Measurements from ENCODE around the gene CILP.
"Not testable (repeated sequence)": the region's sequence is repeated elsewhere in the genome, so short reads cannot be mapped to it uniquely, and the experiment has no call there.

CILP gene

DNA sequence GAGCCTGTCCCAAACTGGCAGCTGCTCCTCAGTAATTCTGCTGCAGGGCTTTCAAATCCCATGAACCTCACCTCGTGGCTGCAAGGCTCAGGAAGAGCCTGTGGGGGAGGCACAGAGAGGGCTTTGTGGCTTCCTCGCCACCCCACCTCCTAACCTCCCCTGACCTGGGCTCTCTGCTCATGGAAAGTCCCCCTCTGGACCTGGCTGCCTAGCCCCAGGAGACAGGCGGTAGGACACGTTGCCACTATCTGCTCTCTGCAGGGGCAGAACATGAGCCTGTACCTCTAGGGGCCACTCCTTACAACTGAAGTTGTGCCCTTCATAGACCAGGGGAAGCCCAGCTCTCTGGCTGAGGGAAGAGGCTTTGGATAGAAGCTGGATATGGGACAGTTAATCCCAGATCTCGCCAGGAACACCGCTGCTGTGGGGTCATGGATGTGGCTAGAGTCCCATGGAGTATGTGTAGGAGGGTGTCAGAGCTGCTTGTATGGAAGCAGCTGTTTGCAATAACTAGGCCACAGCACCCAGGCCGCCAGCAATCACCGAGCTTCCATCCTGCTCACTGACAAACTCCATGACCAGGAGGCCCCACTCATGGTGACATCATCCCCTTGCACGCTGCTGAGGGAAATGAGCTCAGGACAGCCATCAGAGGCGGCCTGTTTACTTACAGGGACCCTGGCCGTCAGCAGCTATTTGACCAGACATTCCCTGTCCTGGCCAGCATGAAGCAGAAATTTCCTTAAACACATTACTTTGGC lies 34.0 kb upstream of the CILP start:
- H3K4me3 ChIP-seq (ENCODE audit: low read depth, low read length), result no peak overlapping the region
- TF ChIP-seq, protein P1, sequence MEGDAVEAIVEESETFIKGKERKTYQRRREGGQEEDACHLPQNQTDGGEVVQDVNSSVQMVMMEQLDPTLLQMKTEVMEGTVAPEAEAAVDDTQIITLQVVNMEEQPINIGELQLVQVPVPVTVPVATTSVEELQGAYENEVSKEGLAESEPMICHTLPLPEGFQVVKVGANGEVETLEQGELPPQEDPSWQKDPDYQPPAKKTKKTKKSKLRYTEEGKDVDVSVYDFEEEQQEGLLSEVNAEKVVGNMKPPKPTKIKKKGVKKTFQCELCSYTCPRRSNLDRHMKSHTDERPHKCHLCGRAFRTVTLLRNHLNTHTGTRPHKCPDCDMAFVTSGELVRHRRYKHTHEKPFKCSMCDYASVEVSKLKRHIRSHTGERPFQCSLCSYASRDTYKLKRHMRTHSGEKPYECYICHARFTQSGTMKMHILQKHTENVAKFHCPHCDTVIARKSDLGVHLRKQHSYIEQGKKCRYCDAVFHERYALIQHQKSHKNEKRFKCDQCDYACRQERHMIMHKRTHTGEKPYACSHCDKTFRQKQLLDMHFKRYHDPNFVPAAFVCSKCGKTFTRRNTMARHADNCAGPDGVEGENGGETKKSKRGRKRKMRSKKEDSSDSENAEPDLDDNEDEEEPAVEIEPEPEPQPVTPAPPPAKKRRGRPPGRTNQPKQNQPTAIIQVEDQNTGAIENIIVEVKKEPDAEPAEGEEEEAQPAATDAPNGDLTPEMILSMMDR (IDR thresholded peaks at IDR 0.05; ENCODE audit: low read depth, low read length, missing control alignments), result no peak
- DNase-seq (ENCODE audit: low read depth), result no peak
- in situ Hi-C loops (cut with HindIII; ENCODE audit: low sequenced_read_pairs), result no loop called here

DNA sequence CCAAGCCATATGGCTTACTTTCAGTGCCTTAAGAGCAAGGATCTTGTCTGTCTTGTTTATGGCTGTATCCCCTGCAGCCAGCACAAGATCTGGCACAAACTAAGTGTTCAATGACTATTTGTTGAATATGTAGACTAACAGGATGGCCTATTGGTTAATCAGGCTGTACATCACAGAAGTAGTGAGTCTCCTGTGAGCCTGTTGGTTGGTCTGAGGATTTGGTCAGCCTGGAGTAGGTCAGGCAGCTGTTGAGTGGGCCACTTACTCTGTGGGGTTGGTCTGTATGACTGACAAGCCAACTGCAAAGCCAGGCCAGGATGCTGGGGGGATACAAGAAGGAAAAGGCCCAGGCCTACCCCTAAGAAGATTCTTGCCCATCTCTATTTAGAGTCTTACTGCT lies 33.4 kb upstream of the CILP start:
- in situ Hi-C loops (cut with HindIII; ENCODE audit: low sequenced_read_pairs), result no loop called here

GRCh38 chr15:65236443-65236842 lies 25.2 kb upstream of the CILP start:
- DNase-seq (ENCODE audit: low read depth); in situ Hi-C loops (cut with HindIII; ENCODE audit: low sequenced_read_pairs): not testable (repeated sequence)

More for the DNA sequence above, 33.4 kb upstream of the CILP start:
- H3K4me3 ChIP-seq (ENCODE audit: low read depth, low read length), result no peak overlapping the region
- TF ChIP-seq, protein P1 (IDR thresholded peaks at IDR 0.05; ENCODE audit: low read depth, low read length, missing control alignments), result no peak
- no peak for DNase-seq (ENCODE audit: low read depth)

GRCh38 chr15:65233696-65234095 lies 22.4 kb upstream of the CILP start:
- in situ Hi-C loops (cut with HindIII; ENCODE audit: low sequenced_read_pairs), result no loop called here
- H3K4me3 ChIP-seq (ENCODE audit: low read depth, low read length), result no peak overlapping the region
- TF ChIP-seq, protein P1 (IDR thresholded peaks at IDR 0.05; ENCODE audit: low read depth, low read length, missing control alignments), result no peak
- no peak for DNase-seq (ENCODE audit: low read depth)

More at GRCh38 chr15:65236443-65236842, 25.2 kb upstream of the CILP start:
- H3K4me3 ChIP-seq (ENCODE audit: low read depth, low read length), result not testable (repeated sequence)

GRCh38 chr15:65232520-65232919 lies 21.2 kb upstream of the CILP start:
- DNase-seq (ENCODE audit: low read depth), result no peak
- TF ChIP-seq, protein P1 (IDR thresholded peaks at IDR 0.05; ENCODE audit: low read depth, low read length, missing control alignments), result no peak
- in situ Hi-C loops (cut with HindIII; ENCODE audit: low sequenced_read_pairs), result no loop called here
- no peak overlapping the region for H3K4me3 ChIP-seq (ENCODE audit: low read depth, low read length)

GRCh38 chr15:65231306-65231705 lies 20.0 kb upstream of the CILP start:
- TF ChIP-seq, protein P1 (IDR thresholded peaks at IDR 0.05; ENCODE audit: low read depth, low read length, missing control alignments), result no peak
- no peak overlapping the region for H3K4me3 ChIP-seq (ENCODE audit: low read depth, low read length)
- in situ Hi-C loops (cut with HindIII; ENCODE audit: low sequenced_read_pairs), result no loop called here
- no peak for DNase-seq (ENCODE audit: low read depth)

- DNase-seq (ENCODE audit: low read depth); H3K4me3 ChIP-seq (ENCODE audit: low read depth, low read length); in situ Hi-C loops (cut with HindIII; ENCODE audit: low sequenced_read_pairs): not testable (repeated sequence)
These were observed 15.6 kb upstream of the CILP start for GRCh38 chr15:65226901-65227300.
